ENCODE data around the gene SPATA3.

DNA sequence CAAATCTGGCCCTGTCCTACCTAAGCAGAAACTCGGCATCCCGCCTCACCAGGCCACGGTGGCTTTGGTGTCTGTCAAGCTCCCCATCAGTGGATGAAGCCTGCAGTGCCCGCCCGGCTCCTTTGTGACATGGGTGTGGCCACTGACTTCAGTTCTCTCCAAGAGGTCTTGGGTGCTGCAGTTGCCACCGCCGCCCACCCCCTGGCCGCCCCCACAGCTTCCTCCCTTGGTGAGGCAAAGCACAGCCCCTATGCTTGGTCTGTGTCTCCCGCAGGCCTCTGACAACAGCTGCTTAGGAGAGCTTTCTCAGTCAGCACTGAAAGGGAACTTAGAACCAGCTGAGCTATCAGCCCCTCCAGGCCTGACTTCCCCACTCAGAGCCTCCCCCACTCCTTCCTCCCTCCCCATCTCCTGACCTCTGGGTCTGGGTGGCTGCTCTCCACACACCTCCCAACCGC, 48.0 kb upstream of the SPATA3 start:
- TF ChIP-seq, protein P1, sequence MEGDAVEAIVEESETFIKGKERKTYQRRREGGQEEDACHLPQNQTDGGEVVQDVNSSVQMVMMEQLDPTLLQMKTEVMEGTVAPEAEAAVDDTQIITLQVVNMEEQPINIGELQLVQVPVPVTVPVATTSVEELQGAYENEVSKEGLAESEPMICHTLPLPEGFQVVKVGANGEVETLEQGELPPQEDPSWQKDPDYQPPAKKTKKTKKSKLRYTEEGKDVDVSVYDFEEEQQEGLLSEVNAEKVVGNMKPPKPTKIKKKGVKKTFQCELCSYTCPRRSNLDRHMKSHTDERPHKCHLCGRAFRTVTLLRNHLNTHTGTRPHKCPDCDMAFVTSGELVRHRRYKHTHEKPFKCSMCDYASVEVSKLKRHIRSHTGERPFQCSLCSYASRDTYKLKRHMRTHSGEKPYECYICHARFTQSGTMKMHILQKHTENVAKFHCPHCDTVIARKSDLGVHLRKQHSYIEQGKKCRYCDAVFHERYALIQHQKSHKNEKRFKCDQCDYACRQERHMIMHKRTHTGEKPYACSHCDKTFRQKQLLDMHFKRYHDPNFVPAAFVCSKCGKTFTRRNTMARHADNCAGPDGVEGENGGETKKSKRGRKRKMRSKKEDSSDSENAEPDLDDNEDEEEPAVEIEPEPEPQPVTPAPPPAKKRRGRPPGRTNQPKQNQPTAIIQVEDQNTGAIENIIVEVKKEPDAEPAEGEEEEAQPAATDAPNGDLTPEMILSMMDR (IDR thresholded peaks at IDR 0.05; ENCODE audit: low read depth, low read length, poor library complexity, severe bottlenecking): no peak
- no peak for TF ChIP-seq EZH2phosphoT487 (IDR thresholded peaks at IDR 0.05; ENCODE audit: borderline replicate concordance, low read length)

All from DOHH2 (cell line).